Lower leg skin (tissue), 4 donors: Measurements from ENCODE around the gene DLST. TPM values are rescaled to one million over a fixed set of nuclear protein-coding genes. Genes with fewer than 3 reads are reported as not detected.

Experiments used
- DNase-seq, 2 donors: peaks; one replicate each; pipeline ENCODE4 v3.0.0-alpha.2; 2019; ENCODE audit warnings: low spot score in 2 of 2
- H3K4me3 ChIP-seq: fragments of 200-600 bp; sonication (generic); 2 replicates; pipeline ENCODE4 v1.5.1; 2017; ENCODE audit warnings: mild to moderate bottlenecking, low read depth; ENCODE audit not compliant: poor library complexity, severe bottlenecking
- CTCF ChIP-seq, 3 donors: fragments of 450-650 bp; IDR thresholded peaks; one replicate each; pipeline ENCODE4 v1.5.1; 2016; ENCODE audit warnings: antibody characterized with exemption in 3 of 3, mild to moderate bottlenecking in 3 of 3, moderate library complexity in 2 of 3
- POLR2A ChIP-seq, 2 donors: fragments of 450-650 bp; IDR thresholded peaks; one replicate each; pipeline ENCODE4 v1.6.1; 2016 to 2017; ENCODE audit warnings: antibody characterized with exemption in 2 of 2, mild to moderate bottlenecking in 1 of 2, moderate library complexity in 1 of 2
- whole genome bisulfite sequencing, 2 donors: methylation state at CpG; one replicate each; pipeline ENCODE4 v1.1.5; 2018; 5-methylcytosine and 5-hydroxymethylcytosine counted together
- intact Hi-C: fragments of 100-400 bp; cut with DNase I; formaldehyde crosslinking; loops from one replicate; pipeline ENCODE4 v1.15.0; 2023; ENCODE audit warnings: low total_unique reads
- total RNA-seq, 4 donors: library from RNA; depleted of rRNA; stranded (reverse); fragments of >200 nt; gene quantifications; one replicate each; pipeline ENCODE4 v1.1.0, GENCODE V29; 2016

DLST gene
- total RNA-seq, 4 donors from 2014 or later = 65.0 to 126 (median 73.8) TPM

GRCh38 chr14:74920281-74920680, 38.6 kb downstream of the DLST start:
- intact Hi-C loops = no loop called here
- no peak overlapping the region for H3K4me3 ChIP-seq
- no peak for TF ChIP-seq POLR2A (IDR thresholded peaks at IDR 0.05)
- no peak for TF ChIP-seq CTCF (IDR thresholded peaks at IDR 0.05)
- WGBS, 2 donors = 86 to 90% methylated on average over 4 of the region's 4 CpGs
- peak in 1 of 2 donors; percentile 70 for DNase-seq

DNA sequence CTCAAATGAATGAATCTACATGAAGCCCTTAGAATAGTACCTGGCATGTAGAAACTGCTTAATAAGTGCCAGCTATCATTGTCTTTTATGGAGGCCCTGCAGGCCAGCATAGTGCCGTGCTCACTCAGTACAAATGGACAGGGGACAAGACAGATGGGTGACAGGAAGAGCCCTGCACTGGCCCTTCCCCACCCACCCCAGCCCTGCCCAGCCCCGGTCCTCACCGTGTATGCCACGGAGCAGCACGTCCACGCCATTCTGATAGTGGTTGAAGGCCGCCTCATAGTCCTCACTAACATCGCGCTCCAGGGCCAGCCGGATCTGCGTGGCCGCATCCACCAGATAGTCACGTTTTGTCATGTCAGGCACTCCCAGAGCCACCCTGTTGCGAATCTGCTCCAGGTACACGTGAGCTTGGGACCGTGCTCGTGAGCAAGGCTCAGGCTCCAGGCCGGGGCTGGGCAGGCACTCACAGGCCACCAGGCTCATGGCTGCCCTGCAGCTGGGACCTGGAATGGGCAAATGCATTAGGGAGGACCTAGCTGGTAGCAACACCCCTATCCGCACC, 39.4 kb downstream of the DLST start:
- intact Hi-C loops = no loop called here
- WGBS, 2 donors = 93% methylated on average over 12 to 17 of the region's 19 CpGs
- H3K4me3 ChIP-seq = no peak overlapping the region
- DNase-seq = peak in 1 of 2 donors; percentile 68
- no peak for TF ChIP-seq CTCF (IDR thresholded peaks at IDR 0.05)
- no peak for TF ChIP-seq POLR2A (IDR thresholded peaks at IDR 0.05)

- DNase-seq = peak in 1 of 2 donors; percentile 53
- H3K4me3 ChIP-seq = no peak overlapping the region
- TF ChIP-seq CTCF (IDR thresholded peaks at IDR 0.05) = no peak
- TF ChIP-seq POLR2A (IDR thresholded peaks at IDR 0.05) = no peak
- WGBS, 2 donors = 82 to 86% methylated on average over 19 of the region's 19 CpGs
- intact Hi-C loops = no loop called here
These were observed 40.5 kb downstream of the DLST start for GRCh38 chr14:74921987-74922751.

DNA sequence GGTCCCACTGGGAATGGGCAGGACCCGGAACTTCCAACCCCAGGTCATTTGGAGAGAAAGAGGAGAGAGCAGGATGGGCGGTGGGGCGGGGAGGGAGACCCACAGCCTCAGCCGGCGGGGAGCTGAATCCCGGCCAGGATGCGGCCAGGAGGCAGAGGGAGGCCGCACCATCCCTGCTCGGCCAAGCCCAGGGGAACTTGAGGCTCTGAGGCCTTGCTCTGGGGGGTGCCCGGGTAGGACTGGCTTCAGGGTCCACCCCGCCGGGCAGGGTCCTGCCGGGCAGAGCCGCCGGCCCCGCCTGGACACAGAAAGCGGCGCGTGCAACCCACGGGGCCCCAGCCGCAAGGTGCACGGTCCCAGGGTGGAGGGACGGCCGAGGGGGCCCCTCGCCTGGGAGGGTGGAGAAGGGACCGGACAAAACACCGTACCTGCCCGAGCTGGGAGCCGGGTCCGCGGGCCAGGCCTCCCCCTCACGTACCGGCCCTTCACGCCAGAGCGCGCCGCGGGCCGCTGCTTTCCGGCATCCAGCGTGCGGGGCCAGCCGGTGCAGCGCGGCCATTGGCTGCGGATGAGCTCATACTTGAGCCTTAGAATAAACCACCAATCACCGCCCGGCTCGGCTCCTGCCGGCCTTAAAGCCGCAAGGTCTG, 41.2 kb downstream of the DLST start, which contains the start of gene RPS6KL1:
Gene RPS6KL1 (minus strand): TSS at position 509 of the 650 bp plus-strand sequence. CDS start 1,719 bp downstream, outside the sequence.
- H3K4me3 ChIP-seq = peak within 1 kb of the TSS; percentile 11
- no peak for TF ChIP-seq CTCF (IDR thresholded peaks at IDR 0.05)
- no peak for TF ChIP-seq POLR2A (IDR thresholded peaks at IDR 0.05)
- intact Hi-C loops = no loop called here
- DNase-seq = peak; percentile 65 to 96
- 6 to 22% methylated on average over 12 to 43 of the region's 51 CpGs for WGBS, 2 donors

GRCh38 chr14:74924061-74924460, 42.3 kb downstream of the DLST start:
- intact Hi-C loops = no loop called here
- WGBS, 2 donors = 83 to 85% methylated on average over 11 of the region's 11 CpGs
- no peak for DNase-seq
- H3K4me3 ChIP-seq = no peak overlapping the region
- TF ChIP-seq CTCF (IDR thresholded peaks at IDR 0.05) (no peak), POLR2A (IDR thresholded peaks at IDR 0.05) (no peak)
